B cell (primary cell): ENCODE results near the gene DCAF4.

Experiments used
- EZH2 ChIP-seq: IDR thresholded peaks from 2 replicates; pipeline ENCODE4 v1.6.1; 2012; ENCODE audit warnings: borderline replicate concordance, low read depth, mild to moderate bottlenecking, moderate library complexity, low read length; ENCODE audit not compliant: insufficient read depth, poor library complexity, severe bottlenecking
- TF ChIP-seq, protein P1 (sequence below): fragments of 200-600 bp; IDR thresholded peaks from one replicate; pipeline ENCODE4 v1.8.0; 2022; ENCODE audit warnings: antibody characterized with exemption, mild to moderate bottlenecking

GRCh38 chr14:73007835-73008234, 81.6 kb downstream of the DCAF4 start:
- TF ChIP-seq, protein P1, sequence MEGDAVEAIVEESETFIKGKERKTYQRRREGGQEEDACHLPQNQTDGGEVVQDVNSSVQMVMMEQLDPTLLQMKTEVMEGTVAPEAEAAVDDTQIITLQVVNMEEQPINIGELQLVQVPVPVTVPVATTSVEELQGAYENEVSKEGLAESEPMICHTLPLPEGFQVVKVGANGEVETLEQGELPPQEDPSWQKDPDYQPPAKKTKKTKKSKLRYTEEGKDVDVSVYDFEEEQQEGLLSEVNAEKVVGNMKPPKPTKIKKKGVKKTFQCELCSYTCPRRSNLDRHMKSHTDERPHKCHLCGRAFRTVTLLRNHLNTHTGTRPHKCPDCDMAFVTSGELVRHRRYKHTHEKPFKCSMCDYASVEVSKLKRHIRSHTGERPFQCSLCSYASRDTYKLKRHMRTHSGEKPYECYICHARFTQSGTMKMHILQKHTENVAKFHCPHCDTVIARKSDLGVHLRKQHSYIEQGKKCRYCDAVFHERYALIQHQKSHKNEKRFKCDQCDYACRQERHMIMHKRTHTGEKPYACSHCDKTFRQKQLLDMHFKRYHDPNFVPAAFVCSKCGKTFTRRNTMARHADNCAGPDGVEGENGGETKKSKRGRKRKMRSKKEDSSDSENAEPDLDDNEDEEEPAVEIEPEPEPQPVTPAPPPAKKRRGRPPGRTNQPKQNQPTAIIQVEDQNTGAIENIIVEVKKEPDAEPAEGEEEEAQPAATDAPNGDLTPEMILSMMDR, result no peak
- TF ChIP-seq EZH2, result no peak
